Transverse colon (tissue), 4 donors: Measurements from ENCODE around the gene GSC2. TPM values are rescaled to one million over a fixed set of nuclear protein-coding genes. Genes with fewer than 3 reads are reported as not detected.

Experiments used
- DNase-seq: peaks from one replicate; pipeline ENCODE4 v3.0.0-alpha.2; 2019
- H3K27ac ChIP-seq, 4 donors: fragments of 200-600 bp; sonication (generic); 2 replicates each; pipeline ENCODE4 v1.5.1; 2016 to 2018; ENCODE audit warnings: inconsistent platforms in 4 of 4
- H3K27me3 ChIP-seq: fragments of 200-600 bp; sonication (generic); 2 replicates; pipeline ENCODE4 v1.5.1; 2017; ENCODE audit warnings: inconsistent platforms
- H3K36me3 ChIP-seq, 4 donors: fragments of 200-600 bp; sonication (generic); 2 replicates each; pipeline ENCODE4 v1.5.1; 2017 to 2019; ENCODE audit warnings: inconsistent platforms in 4 of 4
- H3K4me1 ChIP-seq, 4 donors: fragments of 200-600 bp; sonication (generic); 2 replicates each; pipeline ENCODE4 v1.5.1; 2017 to 2020; ENCODE audit warnings: inconsistent platforms in 4 of 4
- H3K4me3 ChIP-seq, 4 donors: fragments of 200-600 bp; sonication (generic); 1 replicate in 1 of 4; 2 replicates in 3 of 4; pipeline versions ENCODE4 v1.5.1 to v1.6.1; 2017 to 2019; ENCODE audit warnings: inconsistent platforms in 4 of 4
- H3K9me3 ChIP-seq, 2 donors: fragments of 200-600 bp; sonication (generic); 2 replicates each; pipeline ENCODE4 v1.5.1; 2017 to 2019; ENCODE audit warnings: inconsistent platforms in 2 of 2
- EP300 ChIP-seq: sonication (generic); formaldehyde crosslinking; IDR thresholded peaks from one replicate; pipeline ENCODE4 v1.6.1; 2017; ENCODE audit warnings: antibody characterized with exemption, low read depth
- POLR2A ChIP-seq: fragments of 450-650 bp; IDR thresholded peaks from one replicate; pipeline ENCODE4 v1.6.1; 2016; ENCODE audit warnings: antibody characterized with exemption, mild to moderate bottlenecking, moderate library complexity
- POLR2AphosphoS5 ChIP-seq, 3 donors: sonication (generic); formaldehyde crosslinking; IDR thresholded peaks; one replicate each; pipeline ENCODE4 v1.6.1; 2016; ENCODE audit warnings: antibody characterized with exemption in 3 of 3
- WGBS, 2 donors: methylation state at CpG; one replicate each; pipeline ENCODE4 v1.1.5; 2018; ENCODE audit warnings: low coverage in 1 of 2; 5-methylcytosine and 5-hydroxymethylcytosine counted together
- in situ Hi-C, 4 donors: fragments of 200-750 bp; cut with MboI; loops; one replicate each; pipeline versions ENCODE4 v1.15.0 to v1.15.1; 2017; ENCODE audit warnings: low sequenced_read_pairs in 3 of 4, low pct_ligation_motif_present in 1 of 4, low pct_unique_long_range_greater_than_20kb in 1 of 4
- intact Hi-C: fragments of 100-400 bp; cut with DNase I; formaldehyde crosslinking; loops from one replicate; pipeline ENCODE4 v1.15.1; 2023; ENCODE audit warnings: low total_unique reads
- total RNA-seq, 4 donors: library from RNA; depleted of rRNA; stranded (reverse); fragments of >200 nt; gene quantifications; one replicate each; pipeline ENCODE4 v1.1.0, GENCODE V29; 2016
- TF ChIP-seq, protein P1 (sequence below), 5 experiments: fragments of 200-600 bp in 3 of 5; fragments of 450-650 bp in 2 of 5; sonication (generic) in 3 of 5; IDR thresholded peaks; 1 replicate in 2 of 5; 2 replicates in 3 of 5; pipeline ENCODE4 v1.5.1; 2016 to 2017; ENCODE audit warnings: antibody characterized with exemption in 5 of 5, inconsistent platforms in 3 of 5, mild to moderate bottlenecking in 2 of 5, moderate library complexity in 1 of 5

The GSC2 gene
- total RNA-seq, 4 donors from 2014 or later, result not detected

DNA sequence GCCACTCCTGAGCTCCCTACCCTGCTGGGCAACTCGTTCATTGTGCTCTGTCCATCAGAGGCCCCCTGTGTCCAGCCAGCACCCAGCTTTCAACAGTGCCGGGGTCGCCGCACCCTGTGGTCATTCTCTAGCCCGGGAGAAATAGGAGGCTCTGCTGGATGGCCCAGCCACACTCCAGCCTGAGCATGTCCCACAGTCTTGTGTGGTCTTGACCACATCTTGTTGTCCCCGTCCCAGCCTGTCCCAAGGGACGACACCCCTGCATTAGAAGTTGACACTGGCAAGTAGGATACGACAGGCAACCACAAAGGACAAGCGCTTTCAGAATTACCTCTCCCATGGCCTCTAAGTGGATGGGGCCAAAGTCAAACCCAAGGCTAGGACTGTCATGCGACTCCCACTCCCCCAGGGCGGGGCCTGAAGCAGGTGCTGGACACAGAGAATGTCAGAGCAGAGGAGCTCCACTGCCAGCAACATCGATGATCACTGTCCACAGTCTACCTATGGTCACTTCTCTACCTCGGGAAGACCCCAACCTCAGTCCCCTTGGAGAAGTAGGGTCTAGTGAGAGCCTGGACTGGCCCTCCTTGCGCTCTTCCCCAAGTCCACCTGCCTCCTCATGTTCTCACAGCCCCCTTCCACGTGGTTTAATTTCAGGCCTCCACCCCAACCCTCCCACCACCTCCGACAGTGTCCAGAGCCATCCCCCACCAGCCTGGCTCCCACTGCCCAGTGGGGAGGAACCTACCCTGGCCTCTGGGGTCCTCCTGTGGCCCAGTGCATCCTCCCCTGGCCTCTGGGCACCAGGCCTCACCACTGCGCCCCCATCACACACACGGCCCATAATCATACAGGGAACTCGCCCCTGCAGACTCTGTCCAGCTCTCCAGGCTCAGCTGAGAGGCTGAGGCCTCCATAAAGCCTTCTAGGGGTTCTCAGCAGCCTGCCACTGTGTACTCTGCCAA, 23.5 kb downstream of the GSC2 start:
- Histone ChIP-seq H3K9me3 (no peaks in the 10 kb centered on the region), H3K36me3 (no peaks in the 10 kb centered on the region), H3K27me3 (no peaks in the 10 kb centered on the region), H3K4me3 (no peak overlapping the region), H3K4me1 (peaks cover 0 to 7% (median 6%) of the 10 kb centered on the region in 4 donors), H3K27ac (no peak overlapping the region)
- intact Hi-C loops (no loop called here), in situ Hi-C loops (loop anchor here in 1 of 4 donors (25.0 kb wide), 1 partner anchor 511 kb away; no protein-coding TSS in a partner anchor)
- 74 to 87% methylated on average over 6 to 17 of the region's 19 CpGs for WGBS, 2 donors
- DNase-seq, result no peak
- TF ChIP-seq, protein P1, sequence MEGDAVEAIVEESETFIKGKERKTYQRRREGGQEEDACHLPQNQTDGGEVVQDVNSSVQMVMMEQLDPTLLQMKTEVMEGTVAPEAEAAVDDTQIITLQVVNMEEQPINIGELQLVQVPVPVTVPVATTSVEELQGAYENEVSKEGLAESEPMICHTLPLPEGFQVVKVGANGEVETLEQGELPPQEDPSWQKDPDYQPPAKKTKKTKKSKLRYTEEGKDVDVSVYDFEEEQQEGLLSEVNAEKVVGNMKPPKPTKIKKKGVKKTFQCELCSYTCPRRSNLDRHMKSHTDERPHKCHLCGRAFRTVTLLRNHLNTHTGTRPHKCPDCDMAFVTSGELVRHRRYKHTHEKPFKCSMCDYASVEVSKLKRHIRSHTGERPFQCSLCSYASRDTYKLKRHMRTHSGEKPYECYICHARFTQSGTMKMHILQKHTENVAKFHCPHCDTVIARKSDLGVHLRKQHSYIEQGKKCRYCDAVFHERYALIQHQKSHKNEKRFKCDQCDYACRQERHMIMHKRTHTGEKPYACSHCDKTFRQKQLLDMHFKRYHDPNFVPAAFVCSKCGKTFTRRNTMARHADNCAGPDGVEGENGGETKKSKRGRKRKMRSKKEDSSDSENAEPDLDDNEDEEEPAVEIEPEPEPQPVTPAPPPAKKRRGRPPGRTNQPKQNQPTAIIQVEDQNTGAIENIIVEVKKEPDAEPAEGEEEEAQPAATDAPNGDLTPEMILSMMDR (IDR thresholded peaks at IDR 0.05), result no peak
- TF ChIP-seq POLR2AphosphoS5 (IDR thresholded peaks at IDR 0.05) (no peak), POLR2A (no peak), EP300 (no peak)

DNA sequence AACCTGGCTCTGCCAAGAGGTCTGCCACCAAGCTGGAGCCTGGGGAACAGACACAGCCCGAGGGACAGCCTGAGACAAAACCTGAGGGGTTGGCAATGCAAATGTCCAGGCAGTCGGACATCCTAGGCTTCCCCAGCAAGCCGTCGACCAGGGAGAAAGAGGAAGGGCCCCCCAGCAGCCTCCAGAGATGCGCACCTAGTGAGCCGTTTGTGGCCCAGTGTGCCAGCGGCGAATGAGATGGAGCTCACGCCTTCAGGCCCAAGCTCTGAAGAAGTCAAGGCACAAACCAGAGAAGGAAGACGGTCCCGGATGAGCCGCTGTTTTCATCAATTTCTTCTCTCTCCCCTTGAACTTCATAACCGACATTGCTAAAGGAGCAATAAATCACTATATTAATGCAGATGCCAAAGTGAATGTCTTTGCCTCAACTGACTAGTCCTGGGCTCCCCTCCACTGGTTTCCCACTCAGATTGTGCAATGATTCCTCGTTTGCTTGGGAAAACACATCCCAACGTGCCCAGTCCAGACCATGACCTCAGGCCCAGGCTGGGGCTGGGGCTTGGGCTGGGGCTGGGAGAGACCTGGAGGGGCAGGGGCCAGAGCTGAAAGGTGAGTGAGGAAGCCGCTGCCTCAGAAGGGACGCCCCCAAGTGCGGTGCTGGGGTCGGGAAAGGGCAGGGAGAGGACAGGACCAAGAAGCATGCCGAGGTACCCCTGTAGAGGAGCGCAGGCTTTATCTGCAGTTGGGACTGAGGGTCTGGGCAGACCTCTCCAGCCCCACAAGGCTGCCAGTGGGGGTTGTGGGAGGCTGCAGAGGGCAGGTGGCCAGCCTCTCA, 24.4 kb downstream of the GSC2 start:
- intact Hi-C loops, result no loop called here

DNA sequence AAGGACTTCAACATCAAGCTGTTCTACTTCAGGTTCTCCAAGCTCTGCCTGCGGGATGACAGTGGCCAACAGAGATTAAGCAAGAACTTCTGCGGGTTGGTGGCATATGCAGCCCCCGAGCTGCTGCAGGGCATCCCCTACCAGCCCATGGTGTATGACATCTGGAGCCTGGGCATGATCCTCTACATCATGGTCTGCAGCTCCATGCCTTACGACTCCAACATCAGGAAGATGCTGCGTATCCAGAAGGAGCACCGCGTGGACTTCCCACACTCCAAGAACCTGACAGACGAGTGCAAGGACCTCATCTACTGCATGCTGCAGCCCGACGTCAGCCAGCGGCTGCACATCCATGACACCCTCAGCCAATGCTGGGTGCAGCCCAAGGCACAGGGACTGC, 25.1 kb downstream of the GSC2 start:
- in situ Hi-C loops (loop anchor here in 1 of 4 donors (25.0 kb wide), 1 partner anchor 512 kb away; no protein-coding TSS in a partner anchor), intact Hi-C loops (no loop called here)
- Histone ChIP-seq H3K9me3 (no peaks in the 10 kb centered on the region), H3K4me1 (peaks cover 9 to 20% (median 18%) of the 10 kb centered on the region in 4 donors), H3K27me3 (no peaks in the 10 kb centered on the region), H3K36me3 (no peaks in the 10 kb centered on the region), H3K4me3 (no peak overlapping the region), H3K27ac (no peak overlapping the region)
- TF ChIP-seq, protein P1 (IDR thresholded peaks at IDR 0.05), result no peak
- TF ChIP-seq POLR2A, result no peak
- TF ChIP-seq EP300, result no peak
- no peak for TF ChIP-seq POLR2AphosphoS5 (IDR thresholded peaks at IDR 0.05)
- DNase-seq, result no peak
- WGBS, 2 donors, result 97% methylated on average over 11 of the region's 11 CpGs; no CpG with 5 or more reads in 1 of the 2 donors

More for the DNA sequence above, 24.4 kb downstream of the GSC2 start:
- H3K4me3 ChIP-seq, result no peak overlapping the region
- no peaks in the 10 kb centered on the region for H3K36me3 ChIP-seq
- DNase-seq, result no peak
- peaks cover 4 to 14% (median 11%) of the 10 kb centered on the region in 4 donors for H3K4me1 ChIP-seq
- no peaks in the 10 kb centered on the region for H3K27me3 ChIP-seq
- TF ChIP-seq POLR2A, result no peak
- TF ChIP-seq EP300, result no peak
- no peak for TF ChIP-seq POLR2AphosphoS5 (IDR thresholded peaks at IDR 0.05)
- TF ChIP-seq, protein P1 (IDR thresholded peaks at IDR 0.05), result no peak
- WGBS, 2 donors, result 85% methylated on average over 21 of the region's 21 CpGs; no CpG with 5 or more reads in 1 of the 2 donors
- in situ Hi-C loops, result loop anchor here in 1 of 4 donors (25.0 kb wide), 1 partner anchor 512 kb away; no protein-coding TSS in a partner anchor
- H3K27ac ChIP-seq, result no peak overlapping the region
- no peaks in the 10 kb centered on the region for H3K9me3 ChIP-seq

DNA sequence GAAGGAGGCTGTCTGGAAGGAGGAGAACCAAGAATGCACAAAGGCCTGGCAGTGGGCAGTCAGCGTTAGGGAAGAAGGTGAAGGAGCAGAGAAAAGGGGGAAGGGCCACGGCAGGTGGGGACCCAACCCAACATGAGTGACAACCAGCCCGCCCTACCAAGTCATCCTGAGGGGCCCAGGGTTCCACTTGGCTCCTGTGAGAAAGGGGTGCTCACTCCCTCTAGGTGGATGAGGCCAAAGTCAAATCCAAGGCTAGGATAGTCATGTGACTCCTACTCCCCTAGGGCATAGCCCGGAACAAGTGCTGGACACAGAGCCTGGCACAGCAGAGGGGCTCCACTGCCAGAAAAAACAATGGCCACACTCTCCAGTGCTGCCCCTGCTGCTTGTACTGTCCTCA, 25.7 kb downstream of the GSC2 start:
- DNase-seq, result no peak
- TF ChIP-seq POLR2AphosphoS5 (IDR thresholded peaks at IDR 0.05), result no peak
- no peak for TF ChIP-seq POLR2A
- TF ChIP-seq EP300, result no peak
- TF ChIP-seq, protein P1 (IDR thresholded peaks at IDR 0.05), result no peak
- 80 to 100% methylated on average over 2 to 4 of the region's 4 CpGs for WGBS, 2 donors
- H3K27me3 ChIP-seq, result no peaks in the 10 kb centered on the region
- peaks cover 9 to 25% (median 22%) of the 10 kb centered on the region in 4 donors for H3K4me1 ChIP-seq
- no peak overlapping the region for H3K27ac ChIP-seq
- no peaks in the 10 kb centered on the region for H3K9me3 ChIP-seq
- in situ Hi-C loops, result no loop called here
- intact Hi-C loops, result no loop called here
- no peaks in the 10 kb centered on the region for H3K36me3 ChIP-seq
- H3K4me3 ChIP-seq, result no peak overlapping the region
